SU-DHL-6 (cell line): Measurements from ENCODE around the gene IL1A.

ENCODE experiments used
- EZH2phosphoT487 ChIP-seq: fragments of 200-600 bp; sonication (generic), shearing (Covaris generic); conservative IDR thresholded peaks from 2 replicates; pipeline ENCODE4 v1.6.1; 2018; ENCODE audit warnings: mild to moderate bottlenecking, antibody characterized with exemption, low read length, moderate library complexity, mixed read lengths
- TF ChIP-seq, protein P1 (sequence below): fragments of 200-600 bp; sonication (generic); IDR thresholded peaks from one replicate; pipeline ENCODE4 v1.5.1; 2017; ENCODE audit warnings: antibody characterized with exemption, mild to moderate bottlenecking, low read length, moderate library complexity; ENCODE audit not compliant: insufficient read depth, poor library complexity, severe bottlenecking

DNA sequence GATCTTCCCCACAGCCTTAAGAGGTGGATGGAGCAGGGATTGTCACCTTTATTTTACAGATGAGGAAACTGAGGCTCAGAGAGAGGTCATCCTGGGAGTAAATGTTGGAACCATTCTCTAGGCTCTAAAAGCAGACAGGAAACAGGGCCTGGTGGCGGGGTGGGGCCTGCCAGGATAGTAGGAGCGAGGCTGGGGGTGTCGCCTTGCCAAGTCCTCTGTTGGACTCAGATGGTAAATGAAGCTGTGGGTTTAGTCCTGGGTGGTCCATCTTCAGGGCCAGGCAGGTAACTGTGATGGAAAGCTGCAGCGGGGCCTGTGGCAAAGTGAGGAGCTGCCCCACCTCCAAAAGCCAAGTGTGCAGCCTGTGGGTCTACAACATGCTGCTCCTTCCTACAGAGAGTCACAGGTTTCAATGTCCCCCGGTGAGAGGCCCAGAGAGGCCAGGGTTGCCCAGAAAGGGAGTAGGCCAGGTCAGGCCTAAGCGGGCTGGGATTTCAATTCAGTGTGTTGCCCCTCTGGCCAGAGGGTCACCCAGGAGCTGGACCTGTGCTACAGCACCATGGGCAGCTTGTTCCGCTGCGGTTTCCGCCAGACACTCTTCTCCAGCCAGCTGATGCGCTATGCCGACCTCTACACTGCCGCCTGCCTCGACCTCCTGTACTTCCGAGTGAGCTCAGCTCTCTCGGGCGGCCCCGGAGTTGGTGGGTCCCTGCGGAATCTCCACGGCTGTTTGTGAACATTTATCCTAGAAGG lies 56.8 kb downstream of the IL1A start:
- TF ChIP-seq, protein P1, sequence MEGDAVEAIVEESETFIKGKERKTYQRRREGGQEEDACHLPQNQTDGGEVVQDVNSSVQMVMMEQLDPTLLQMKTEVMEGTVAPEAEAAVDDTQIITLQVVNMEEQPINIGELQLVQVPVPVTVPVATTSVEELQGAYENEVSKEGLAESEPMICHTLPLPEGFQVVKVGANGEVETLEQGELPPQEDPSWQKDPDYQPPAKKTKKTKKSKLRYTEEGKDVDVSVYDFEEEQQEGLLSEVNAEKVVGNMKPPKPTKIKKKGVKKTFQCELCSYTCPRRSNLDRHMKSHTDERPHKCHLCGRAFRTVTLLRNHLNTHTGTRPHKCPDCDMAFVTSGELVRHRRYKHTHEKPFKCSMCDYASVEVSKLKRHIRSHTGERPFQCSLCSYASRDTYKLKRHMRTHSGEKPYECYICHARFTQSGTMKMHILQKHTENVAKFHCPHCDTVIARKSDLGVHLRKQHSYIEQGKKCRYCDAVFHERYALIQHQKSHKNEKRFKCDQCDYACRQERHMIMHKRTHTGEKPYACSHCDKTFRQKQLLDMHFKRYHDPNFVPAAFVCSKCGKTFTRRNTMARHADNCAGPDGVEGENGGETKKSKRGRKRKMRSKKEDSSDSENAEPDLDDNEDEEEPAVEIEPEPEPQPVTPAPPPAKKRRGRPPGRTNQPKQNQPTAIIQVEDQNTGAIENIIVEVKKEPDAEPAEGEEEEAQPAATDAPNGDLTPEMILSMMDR = no peak
- no peak for TF ChIP-seq EZH2phosphoT487
